NCI-H2081 treated with DMSO at 0.1 percent for 48 hours (cell line): ENCODE measurements around the gene SFSWAP.
A peak's percentile ranks its signal among the peaks of the same experiment; 100 is the strongest.
"Not testable (repeated sequence)": the region's sequence is repeated elsewhere in the genome, so short reads cannot be mapped to it uniquely, and the experiment has no call there.

Experiments used
- DNase-seq: peaks from one replicate; lab custom pipeline; 2025; lab: John Stamatoyannopoulos, UW

Gene SFSWAP

GRCh38 chr12:131793243-131794022, 82.5 kb downstream of the SFSWAP start:
- no peak for DNase-seq

- DNase-seq = no peak
Observed at GRCh38 chr12:131794061-131794460, 83.2 kb downstream of the SFSWAP start.

- no peak for DNase-seq
Observed at GRCh38 chr12:131794573-131794972, 83.7 kb downstream of the SFSWAP start.

- no peak for DNase-seq
Observed at GRCh38 chr12:131795064-131795463, 84.2 kb downstream of the SFSWAP start.

- DNase-seq = peak; percentile 12
Observed at GRCh38 chr12:131795690-131796410, 85.0 kb downstream of the SFSWAP start.

GRCh38 chr12:131796411-131796736, 85.5 kb downstream of the SFSWAP start:
- DNase-seq = no peak

- no peak for DNase-seq
Observed at GRCh38 chr12:131796754-131797587, 86.1 kb downstream of the SFSWAP start.

- DNase-seq = no peak
Observed at GRCh38 chr12:131797588-131797934, 86.7 kb downstream of the SFSWAP start.

GRCh38 chr12:131799195-131799594, 88.3 kb downstream of the SFSWAP start:
- no peak for DNase-seq

- DNase-seq = no peak
Observed at GRCh38 chr12:131799828-131800593, 89.1 kb downstream of the SFSWAP start.

- DNase-seq = no peak
Observed at GRCh38 chr12:131800594-131801135, 89.8 kb downstream of the SFSWAP start.

- DNase-seq = no peak
Observed at GRCh38 chr12:131801254-131801866, 90.5 kb downstream of the SFSWAP start.

GRCh38 chr12:131803961-131804521, 93.2 kb downstream of the SFSWAP start:
- DNase-seq = no peak

- no peak for DNase-seq
Observed at GRCh38 chr12:131805421-131805820, 94.5 kb downstream of the SFSWAP start.

- no peak for DNase-seq
Observed at GRCh38 chr12:131806674-131807073, 95.8 kb downstream of the SFSWAP start.

- no peak for DNase-seq
Observed at GRCh38 chr12:131808744-131809371, 98.0 kb downstream of the SFSWAP start.

GRCh38 chr12:131809476-131810254, 98.8 kb downstream of the SFSWAP start:
- DNase-seq = not testable (repeated sequence)

- DNase-seq = no peak
Observed at GRCh38 chr12:131810726-131811125, 99.8 kb downstream of the SFSWAP start.

GRCh38 chr12:131815131-131815530, 104.2 kb downstream of the SFSWAP start:
- no peak for DNase-seq

GRCh38 chr12:131816495-131816894, 105.6 kb downstream of the SFSWAP start:
- DNase-seq = no peak
